ENCODE results near the gene HCCS. TPM values are rescaled to one million over a fixed set of nuclear protein-coding genes. Genes with fewer than 3 reads are reported as not detected.

Gene HCCS
- total RNA-seq, 4 donors from 2014 or later, result 7.2 to 8.6 (median 8.2) TPM

GRCh38 chrX:11080741-11081305 is 30.3 kb upstream of the HCCS start:
- Histone ChIP-seq H3K36me3 (no peaks in the 10 kb centered on the region), H3K27me3 (peaks cover 0 to 4% of the 10 kb centered on the region in 2 donors), H3K27ac (no peak overlapping the region), H3K4me1 (no peaks in the 10 kb centered on the region), H3K9me3 (no peaks in the 10 kb centered on the region), H3K4me3 (no peak overlapping the region)
- DNase-seq (ENCODE audit: low spot score in 2 of 2), result no peak
- TF ChIP-seq CTCF (IDR thresholded peaks at IDR 0.05) (no peak), EP300 (IDR thresholded peaks at IDR 0.05) (no peak), POLR2A (IDR thresholded peaks at IDR 0.05) (no peak)
- 76 to 82% methylated on average over 4 of the region's 4 CpGs for WGBS, 2 donors

GRCh38 chrX:11081511-11081910 is 29.6 kb upstream of the HCCS start:
- Histone ChIP-seq H3K4me1 (no peaks in the 10 kb centered on the region), H3K4me3 (no peak overlapping the region), H3K27ac (no peak overlapping the region), H3K27me3 (peaks cover 0 to 4% of the 10 kb centered on the region in 2 donors), H3K9me3 (no peaks in the 10 kb centered on the region), H3K36me3 (no peaks in the 10 kb centered on the region)
- DNase-seq (ENCODE audit: low spot score in 2 of 2), result no peak
- TF ChIP-seq EP300 (IDR thresholded peaks at IDR 0.05) (no peak), CTCF (IDR thresholded peaks at IDR 0.05) (no peak)
- 29 to 55% methylated on average over 2 of the region's 2 CpGs for WGBS, 2 donors

DNA sequence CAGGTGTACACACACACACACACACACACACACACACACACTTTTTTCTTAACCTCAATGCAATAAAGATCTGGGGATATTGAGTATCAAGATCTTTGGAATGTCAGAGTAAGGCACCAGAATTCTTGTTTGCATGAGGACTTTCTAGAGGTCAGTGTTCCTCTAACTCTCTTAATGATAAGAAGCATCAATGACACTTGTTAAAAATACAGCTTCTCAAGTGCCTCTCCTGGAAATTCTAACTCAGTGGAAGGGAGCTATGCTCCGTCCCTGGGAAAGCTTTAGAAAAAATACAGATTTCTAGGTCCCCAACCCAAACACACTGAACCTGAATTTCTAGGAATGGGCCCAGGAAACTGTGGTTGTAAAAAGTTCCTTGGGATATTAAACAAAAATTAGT is 25.8 kb upstream of the HCCS start:
- DNase-seq (ENCODE audit: low spot score in 2 of 2), result no peak
- Histone ChIP-seq H3K4me1 (no peaks in the 10 kb centered on the region), H3K9me3 (peaks cover 0 to 14% (median 0%) of the 10 kb centered on the region in 4 donors), H3K27ac (no peak overlapping the region), H3K27me3 (peaks cover 0 to 4% of the 10 kb centered on the region in 2 donors), H3K36me3 (no peaks in the 10 kb centered on the region), H3K4me3 (no peak overlapping the region)
- TF ChIP-seq EP300 (IDR thresholded peaks at IDR 0.05), result no peak
- TF ChIP-seq POLR2A (IDR thresholded peaks at IDR 0.05), result no peak
- TF ChIP-seq CTCF (IDR thresholded peaks at IDR 0.05), result no peak
- WGBS, 2 donors, result 46 to 88% methylated on average over 1 of the region's 1 CpG

DNA sequence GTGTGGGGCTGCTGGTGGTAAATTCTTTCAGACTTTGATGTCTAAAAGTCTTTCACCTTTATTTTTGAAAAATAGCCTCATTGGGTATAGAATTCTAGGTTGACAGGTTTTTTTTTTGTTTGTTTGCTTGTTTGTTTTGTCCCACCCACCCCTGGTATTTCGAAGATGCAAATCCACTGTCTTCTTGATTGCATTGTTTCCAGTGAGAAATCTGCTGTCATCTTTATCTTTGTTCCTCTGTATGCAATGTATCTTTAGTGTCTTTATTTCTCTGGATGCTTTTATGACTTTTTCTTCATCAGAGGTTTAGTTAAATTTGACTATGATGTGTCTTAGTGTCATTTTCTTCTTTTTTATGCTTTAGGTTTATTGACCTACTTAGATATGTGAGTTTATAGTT is 21.3 kb upstream of the HCCS start:
- DNase-seq (ENCODE audit: low spot score in 2 of 2), result no peak
- no peaks in the 10 kb centered on the region for H3K36me3 ChIP-seq
- H3K9me3 ChIP-seq, result peaks cover 0 to 24% (median 0%) of the 10 kb centered on the region in 4 donors
- no peak overlapping the region for H3K4me3 ChIP-seq
- H3K27me3 ChIP-seq, result no peaks in the 10 kb centered on the region
- H3K27ac ChIP-seq, result no peak overlapping the region
- 84 to 97% methylated on average over 1 of the region's 1 CpG for WGBS, 2 donors
- TF ChIP-seq POLR2A (IDR thresholded peaks at IDR 0.05), result no peak
- no peak for TF ChIP-seq CTCF (IDR thresholded peaks at IDR 0.05)
- no peak for TF ChIP-seq EP300 (IDR thresholded peaks at IDR 0.05)
- H3K4me1 ChIP-seq, result no peaks in the 10 kb centered on the region

DNA sequence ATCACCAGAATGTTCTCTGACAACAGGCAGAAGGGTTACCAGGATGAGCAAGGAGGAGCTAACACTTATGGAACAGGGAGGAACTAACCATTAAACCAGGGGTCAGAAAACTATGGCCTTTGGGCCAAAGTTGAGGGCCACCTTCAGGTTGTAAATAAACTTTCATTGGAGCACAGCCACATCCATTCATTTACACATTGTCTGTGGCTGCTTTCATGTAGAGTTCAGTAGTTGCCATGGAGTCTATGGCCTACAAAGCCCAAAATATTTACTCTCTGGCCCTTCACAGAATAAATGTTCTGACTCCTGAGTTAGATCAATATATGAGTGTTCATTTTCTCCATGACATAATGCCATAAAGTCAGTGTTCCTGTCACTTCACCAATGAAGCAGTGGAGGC is 13.2 kb upstream of the HCCS start:
- TF ChIP-seq CTCF (IDR thresholded peaks at IDR 0.05) (no peak), POLR2A (IDR thresholded peaks at IDR 0.05) (no peak), EP300 (IDR thresholded peaks at IDR 0.05) (no peak)
- Histone ChIP-seq H3K9me3 (no peaks in the 10 kb centered on the region), H3K4me1 (peaks cover 0 to 6% (median 0%) of the 10 kb centered on the region in 4 donors), H3K27me3 (no peaks in the 10 kb centered on the region), H3K27ac (no peak overlapping the region), H3K4me3 (no peak overlapping the region), H3K36me3 (no peaks in the 10 kb centered on the region)
- no peak for DNase-seq (ENCODE audit: low spot score in 2 of 2)

Data from tibial nerve (tissue), 4 donors.